ENCODE measurements around the gene STAC2.
"Not testable (repeated sequence)": the region's sequence is repeated elsewhere in the genome, so short reads cannot be mapped to it uniquely, and the experiment has no call there.

The STAC2 gene, protein sequence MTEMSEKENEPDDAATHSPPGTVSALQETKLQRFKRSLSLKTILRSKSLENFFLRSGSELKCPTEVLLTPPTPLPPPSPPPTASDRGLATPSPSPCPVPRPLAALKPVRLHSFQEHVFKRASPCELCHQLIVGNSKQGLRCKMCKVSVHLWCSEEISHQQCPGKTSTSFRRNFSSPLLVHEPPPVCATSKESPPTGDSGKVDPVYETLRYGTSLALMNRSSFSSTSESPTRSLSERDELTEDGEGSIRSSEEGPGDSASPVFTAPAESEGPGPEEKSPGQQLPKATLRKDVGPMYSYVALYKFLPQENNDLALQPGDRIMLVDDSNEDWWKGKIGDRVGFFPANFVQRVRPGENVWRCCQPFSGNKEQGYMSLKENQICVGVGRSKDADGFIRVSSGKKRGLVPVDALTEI

DNA sequence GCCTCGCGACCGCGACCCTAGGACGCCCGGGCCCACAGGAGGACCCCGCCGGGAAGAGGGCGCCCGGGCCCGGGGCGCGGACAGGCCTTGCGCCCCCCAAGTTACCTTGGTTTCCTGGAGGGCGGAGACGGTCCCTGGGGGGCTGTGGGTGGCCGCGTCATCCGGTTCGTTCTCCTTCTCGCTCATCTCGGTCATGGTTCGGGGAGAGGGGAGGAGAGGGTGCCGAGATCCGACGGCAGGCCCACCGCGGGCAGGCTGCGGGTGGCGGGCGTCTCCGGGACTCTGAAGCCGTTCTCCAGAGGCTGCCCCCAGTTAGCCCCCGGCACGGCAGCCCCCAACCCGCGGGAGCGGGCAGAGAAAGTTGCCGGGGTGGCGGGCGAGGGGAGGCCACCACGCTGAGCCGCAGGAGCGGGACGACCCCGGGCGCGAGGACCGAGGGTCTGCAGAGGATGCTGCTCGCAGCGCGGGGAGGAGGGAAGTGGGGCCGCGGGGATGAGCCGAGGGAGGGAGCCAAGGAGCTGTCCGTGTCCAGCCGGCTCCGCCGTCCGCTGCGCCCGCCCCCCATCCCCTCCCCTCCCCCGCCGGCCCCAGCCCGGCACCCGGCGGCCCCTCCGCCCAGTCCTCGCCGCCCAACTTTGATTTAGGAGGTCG lies at the start of gene STAC2:
Gene STAC2 (minus strand): TSS at position 638 of the 651 bp plus-strand sequence. CDS start 443 bp downstream, at position 195.
- no peak for DNase-seq

DNA sequence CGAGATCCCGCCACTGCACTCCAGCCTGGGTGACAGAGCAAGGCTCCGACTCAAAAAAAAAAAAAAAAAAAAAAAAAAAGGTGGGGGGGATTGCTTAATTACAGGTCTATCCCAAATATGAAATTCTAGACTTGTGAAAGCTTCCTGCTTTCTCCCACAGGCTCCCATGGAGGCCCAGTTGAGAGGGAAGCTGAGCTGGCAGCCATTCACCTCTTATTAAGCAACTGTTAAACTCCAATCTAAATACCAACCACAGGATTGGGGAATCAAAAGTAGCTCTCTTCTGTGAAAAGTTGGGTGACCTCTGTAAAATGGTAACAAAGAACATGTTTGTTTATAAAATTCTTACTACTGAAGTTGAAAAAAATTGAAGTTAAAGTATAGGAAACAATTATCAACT lies 45.8 kb upstream of the STAC2 start:
- no peak for DNase-seq

DNA sequence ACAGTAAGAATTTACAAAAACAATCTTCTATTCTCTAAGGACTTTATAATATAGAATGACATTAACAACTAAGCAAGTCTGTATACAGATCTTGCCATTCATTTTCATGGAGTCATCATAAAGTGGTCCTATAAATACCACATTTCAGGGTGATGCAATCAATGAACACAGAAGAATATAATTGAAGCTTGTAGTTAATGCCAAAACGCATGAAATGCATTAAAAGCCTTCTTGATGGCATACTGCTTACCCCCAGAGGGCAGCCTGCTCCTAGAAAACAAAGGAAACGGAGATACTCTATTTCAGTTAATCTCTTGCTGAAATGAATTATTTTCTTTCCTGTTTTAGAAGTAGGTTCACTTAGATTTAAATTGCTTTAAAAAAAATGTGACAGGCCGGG lies 45.2 kb upstream of the STAC2 start:
- DNase-seq, result peak; percentile 60

DNA sequence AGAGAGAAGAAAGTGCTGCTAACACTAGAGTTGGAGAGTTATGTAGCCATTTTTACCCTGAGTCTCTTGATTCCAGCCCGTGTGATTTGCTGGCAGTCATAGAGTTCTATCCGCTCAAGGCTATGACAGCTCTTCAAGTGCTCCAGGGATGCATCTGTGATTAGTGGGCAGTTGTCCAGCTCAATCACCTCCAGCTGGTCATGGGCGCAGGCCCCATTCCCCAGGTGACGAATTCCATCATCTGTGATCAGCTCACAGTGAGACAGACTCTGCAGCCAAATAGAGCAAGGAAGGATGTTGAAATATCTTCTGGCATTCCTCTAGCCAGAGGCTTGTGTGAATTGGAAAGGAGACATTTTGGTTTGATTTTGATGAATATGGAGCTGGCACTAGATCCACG lies 38.4 kb upstream of the STAC2 start:
- no peak for DNase-seq

DNA sequence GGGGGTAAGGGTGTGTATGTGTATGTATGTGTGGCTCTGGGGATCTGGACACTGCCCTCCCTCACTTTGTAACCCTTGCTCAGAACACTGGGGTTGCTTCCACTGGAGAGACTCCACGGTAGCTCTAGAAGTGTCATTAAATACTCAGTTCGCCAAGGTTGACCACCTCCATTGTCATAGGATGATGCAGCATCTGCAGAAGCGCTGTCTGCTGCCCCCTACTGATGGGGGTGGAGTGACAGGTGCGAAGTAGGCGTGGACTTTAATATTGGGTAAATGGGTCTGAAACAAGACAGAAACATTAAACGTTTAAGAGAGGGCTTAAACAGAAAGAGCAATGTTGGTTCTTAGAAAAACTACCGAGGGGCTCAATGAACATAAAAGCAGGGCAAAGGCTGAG lies 35.5 kb upstream of the STAC2 start:
- DNase-seq, result no peak

DNA sequence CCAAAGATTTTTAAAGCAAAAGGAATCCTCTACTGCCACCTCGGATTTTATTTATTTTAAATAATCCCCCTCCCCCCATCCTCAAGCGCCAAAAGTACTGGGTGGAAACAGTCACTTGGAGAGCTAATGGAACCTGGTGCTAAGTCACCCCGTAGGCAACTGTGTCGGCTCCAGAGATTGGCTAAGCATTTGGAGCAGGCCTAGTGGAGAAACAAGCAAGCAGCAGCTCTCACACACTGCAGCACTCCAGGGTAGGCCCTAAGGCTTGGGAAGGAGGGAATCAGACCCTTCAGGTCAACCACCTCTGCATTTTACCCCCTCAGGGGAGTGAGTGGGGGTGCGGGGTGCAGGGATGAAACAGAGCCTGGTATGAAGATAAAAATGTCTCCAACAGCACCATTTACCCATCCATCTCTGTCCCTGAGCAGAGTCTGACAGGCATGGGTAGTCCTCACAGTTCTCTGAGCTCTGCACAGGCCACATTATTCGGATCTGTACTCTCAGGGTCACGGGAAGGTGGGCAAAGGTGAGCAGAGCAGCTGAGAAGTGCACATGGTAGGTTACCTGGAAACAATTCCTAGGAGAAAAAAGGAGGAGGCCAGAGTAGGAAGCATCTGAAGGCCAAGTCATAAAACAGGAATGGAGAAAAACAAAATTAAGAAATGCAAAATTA lies 27.2 kb upstream of the STAC2 start:
- DNase-seq, result no peak

DNA sequence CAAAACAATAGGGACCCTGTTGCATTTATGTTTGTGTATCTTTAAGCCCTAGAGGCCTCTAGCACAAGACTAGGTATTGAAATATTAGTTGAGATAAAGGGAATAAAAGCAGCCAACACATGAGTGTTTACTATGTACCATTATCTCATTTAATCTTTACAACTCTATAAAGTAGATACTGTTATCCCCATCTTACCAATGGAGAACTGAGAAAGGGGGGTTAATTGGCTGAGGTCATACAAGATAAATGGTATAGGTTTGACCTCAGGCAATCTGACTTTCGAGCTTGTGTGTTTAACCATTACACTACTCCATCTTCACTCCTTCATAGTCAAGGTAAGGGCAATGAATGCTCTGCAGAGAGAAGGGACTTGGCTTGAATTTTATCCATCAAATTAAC lies 26.3 kb upstream of the STAC2 start:
- no peak for DNase-seq

DNA sequence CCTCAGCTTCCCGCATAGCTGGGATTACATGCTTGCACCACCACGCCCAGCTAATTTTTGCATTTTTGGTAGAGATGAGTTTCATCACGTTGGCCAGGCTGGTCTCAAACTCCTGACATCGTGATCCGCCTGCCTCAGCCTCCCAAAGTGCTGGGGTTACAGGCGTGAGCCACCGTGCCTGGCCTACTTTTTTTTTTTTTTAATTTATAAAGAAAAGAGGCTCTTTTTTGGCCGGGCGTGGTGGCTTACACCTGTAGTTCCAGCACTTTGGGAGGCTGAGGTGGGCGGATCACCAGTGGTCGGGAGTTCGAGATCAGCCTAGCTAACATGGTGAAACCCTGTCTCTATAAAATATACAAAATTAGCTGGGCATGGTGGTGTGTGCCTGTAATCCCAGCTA lies 24.3 kb upstream of the STAC2 start:
- not testable (repeated sequence) for DNase-seq

DNA sequence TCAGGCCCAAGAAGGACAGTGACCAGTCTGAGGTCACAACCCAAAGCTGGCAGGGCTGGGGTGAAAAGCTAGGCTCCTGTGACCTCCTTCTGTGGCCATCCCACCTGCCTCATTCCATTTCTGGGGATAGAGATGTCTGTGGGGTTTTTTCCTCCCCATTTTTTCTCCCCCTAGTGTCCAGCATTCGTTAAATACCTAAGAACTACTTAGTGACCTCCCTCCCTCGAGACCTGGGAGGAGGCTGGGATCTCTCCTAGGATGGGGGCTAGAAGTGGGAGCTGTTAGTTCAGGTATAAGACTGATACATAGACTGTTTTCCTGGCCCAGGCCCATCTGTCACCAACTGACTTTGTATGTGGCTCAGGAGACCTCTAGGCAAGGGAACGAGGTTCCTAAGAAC lies 20.5 kb upstream of the STAC2 start:
- no peak for DNase-seq

DNA sequence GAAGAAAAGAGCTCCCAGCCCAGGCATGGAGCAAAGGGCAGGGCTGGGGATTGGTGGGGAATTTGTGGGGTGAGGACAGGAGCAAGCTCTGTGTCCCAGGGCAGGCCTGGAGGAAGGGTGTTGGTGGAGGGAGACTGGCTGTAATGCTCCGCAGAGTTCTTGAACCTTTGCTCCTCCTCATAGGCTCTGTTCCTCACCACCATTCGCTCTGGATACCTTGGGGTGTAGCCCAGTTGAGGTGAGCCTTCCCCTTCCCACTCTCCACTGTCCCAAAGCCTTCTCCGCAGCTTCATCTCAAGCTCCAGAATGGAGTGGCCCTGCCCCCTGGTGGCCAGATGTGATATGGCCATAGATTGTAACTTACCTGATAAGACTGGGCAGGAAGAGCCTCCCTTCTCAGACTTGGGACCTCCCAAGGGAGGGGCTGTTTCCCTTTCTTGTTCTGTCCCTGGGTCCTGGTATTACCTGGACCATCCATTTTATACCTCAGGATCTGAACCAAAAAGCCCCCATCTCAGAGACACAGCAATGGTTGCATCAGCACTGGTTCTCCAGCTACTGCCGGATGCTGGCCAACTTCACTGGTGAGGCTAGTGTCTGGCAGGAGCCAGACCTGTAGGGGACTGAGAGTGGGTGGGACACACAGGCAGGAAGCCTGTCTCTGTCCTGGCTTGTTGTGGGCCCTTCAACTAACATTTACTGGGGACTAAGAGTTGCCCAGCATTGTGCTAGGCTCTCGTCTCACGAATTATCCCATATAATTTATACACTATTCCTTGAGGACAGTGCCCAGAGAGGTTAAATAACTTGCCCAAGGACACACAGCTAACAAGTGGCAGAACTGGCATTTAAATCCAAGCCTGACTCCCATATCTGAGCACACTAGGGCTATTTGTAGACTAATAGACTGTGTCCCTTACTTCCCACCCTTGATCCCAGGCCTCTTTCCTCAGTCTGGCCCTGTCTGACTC lies 19.1 kb upstream of the STAC2 start:
- peak; percentile 74 for DNase-seq

DNA sequence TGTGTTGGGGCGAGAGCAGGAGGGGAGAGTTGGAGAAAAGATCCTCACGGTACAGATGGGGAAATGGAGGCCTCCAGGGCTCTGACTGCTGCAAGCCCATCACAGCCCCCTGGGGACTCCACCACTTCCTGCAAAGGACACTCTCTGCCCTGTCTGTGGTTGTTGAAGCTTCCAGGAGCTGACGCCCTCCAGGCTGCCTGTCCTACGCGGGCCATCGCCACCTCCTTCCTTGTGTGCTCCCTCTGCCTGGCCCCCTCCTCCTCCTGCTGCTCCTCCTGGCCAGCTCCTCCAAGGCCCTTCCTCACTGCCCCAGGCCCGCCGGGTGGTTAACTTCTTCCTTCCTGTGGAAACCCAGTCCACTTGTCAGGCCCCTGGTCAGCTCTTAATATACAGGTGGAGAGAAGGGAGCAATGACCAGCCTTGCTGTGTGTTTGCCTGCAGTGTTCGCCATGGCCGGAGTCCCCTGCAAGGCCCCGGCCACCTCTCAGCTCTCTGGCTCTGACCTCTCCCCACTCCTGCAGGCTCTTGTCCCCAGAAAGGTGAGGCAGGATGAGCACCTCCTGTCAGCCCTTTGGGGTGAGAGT lies 18.4 kb upstream of the STAC2 start:
- DNase-seq, result no peak

DNA sequence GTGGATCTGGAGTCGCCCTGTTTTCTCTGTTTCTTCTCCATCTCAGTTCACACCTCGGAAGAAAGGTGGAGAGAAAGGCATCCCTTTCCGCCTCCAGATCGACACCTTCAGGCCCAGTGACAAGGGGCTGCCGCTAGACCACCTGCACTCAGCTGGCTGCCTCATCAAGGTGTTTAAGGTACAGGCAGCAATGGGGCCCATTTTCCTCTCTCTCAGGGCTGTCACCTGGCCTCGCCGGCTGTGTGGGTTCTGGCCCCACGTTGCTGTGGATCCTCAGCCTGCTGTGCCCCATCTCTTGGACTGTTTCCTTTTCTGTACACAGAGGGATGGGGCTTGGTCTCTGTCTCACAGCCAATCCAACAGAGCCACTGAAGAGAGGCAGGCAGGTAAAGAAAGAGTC lies 17.4 kb upstream of the STAC2 start:
- no peak for DNase-seq

DNA sequence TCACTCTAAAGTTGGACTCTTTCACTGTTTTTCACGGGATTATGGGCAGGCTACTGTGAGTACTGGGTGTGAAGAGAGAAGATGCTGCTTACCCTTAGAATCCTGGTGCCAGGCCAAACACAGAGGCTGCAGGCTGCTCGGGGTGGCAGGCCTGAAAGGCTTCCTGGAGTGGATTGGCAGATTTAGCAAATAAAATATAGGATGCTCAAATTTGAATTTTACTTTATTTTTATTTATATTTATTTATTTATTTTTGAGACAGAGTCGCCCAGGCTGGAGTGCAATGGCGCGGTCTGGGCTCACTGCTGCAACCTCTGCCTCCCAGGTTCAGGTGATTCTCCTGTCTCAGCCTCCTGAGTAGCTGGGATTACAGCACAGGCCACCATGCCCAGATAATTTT lies 14.9 kb upstream of the STAC2 start:
- DNase-seq, result no peak

DNA sequence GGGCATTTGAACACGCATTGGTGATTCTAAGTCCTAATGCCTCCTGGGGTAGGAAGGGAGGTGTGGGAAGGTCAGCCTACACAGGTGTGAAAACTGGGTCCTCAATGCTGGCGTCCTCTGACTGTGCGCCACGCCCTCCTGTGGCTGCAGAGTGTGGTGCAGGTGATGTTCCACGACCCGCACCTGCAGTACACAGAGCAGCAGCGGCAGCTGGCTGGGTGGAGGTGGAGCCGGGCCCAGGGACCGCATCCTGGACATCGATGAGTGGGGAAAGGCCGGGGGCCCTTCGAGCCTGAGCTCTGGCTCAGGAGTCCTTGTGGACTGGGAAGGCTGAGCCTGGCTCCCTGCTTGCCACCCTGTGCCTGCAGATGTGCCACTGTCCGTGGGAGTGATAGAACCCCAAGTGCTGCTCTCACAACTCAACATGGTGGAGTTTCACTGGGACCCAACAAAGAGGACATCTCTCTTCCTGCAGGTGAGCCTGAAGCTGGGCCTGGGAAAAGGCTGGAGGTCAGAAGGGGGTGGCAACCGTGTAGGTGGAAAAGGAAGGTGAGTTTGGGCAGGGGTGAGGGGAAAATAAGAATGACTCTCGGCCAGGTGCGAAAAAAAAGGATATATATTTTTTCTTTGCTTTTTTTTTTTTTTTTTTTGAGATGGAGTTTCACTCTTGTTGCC lies 14.0 kb upstream of the STAC2 start:
- DNase-seq, result peak; percentile 8

DNA sequence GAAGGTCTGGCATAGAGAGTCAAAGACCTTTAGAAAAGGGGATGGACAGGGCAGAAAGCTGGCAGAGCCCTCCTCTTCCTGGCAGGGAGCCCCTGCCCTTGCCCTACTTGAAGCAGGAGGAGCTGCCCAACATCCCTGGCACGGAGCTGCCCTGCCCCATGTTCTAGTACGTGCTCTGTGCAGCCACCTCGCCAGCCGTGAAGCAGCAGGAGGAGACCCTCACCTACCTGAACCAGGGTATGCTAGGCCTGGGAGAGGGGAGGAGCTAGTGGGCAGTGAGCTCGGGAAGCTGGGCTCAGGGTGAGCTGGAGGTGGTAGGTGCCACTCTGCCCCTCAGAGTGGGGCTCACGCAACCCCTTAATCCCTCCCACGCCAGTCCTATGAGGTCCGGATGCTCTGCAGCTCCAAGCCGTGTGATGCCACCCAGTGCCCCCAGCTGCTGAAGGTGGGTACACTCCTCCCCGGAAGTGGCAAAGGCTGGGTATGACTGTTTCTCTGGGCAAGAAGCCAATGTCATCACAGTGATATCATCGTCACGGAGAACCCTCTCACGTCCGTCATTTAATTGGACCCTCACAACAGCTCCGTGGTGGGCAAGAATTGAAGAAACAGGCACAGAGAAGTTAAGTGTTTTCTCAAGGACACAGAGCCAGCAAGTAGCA lies 12.7 kb upstream of the STAC2 start:
- DNase-seq, result peak; percentile 48

DNA sequence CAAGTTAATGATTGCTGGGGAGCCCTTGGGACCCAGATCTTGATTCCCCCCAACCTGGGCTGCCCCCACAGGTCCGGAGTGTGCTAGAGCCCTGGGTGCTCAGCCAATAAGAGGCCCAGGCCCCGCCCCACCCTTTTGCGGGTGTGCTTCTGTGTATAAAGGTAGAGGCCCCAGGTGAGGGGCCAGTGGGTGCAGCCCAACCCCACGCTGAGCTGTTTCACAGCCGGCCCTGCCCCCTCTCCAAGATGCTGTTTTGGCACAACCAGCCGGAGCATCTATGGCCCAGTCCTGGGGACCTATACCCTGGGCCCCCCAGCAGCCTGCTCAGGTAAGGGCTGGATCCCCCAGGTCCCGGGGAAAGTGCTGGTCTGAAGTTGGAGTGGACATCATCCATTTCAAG lies 11.8 kb upstream of the STAC2 start:
- no peak for DNase-seq

DNA sequence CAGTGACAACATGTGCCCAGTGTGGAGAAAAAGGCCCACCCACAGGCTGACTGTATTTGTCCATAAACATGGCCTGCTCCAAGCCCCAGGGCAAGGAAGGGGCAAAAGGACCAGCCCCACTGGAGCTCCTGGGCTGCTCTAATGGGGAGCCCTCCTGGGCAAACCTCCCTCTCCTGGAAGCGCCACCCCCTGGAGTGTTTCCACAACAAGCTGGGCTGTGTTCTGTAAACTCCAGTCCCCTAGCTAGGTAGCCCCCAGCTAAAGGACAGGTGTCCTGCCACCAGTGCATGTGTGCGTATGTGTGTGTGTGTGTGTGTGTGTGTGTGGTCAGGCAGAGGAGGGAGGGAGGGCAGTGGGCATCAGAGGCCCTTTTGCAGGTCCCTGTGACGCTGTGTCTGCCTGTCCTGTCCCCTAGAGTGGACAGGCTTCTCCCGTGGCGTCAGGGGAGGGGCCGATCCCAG lies 11.3 kb upstream of the STAC2 start:
- no peak for DNase-seq

DNA sequence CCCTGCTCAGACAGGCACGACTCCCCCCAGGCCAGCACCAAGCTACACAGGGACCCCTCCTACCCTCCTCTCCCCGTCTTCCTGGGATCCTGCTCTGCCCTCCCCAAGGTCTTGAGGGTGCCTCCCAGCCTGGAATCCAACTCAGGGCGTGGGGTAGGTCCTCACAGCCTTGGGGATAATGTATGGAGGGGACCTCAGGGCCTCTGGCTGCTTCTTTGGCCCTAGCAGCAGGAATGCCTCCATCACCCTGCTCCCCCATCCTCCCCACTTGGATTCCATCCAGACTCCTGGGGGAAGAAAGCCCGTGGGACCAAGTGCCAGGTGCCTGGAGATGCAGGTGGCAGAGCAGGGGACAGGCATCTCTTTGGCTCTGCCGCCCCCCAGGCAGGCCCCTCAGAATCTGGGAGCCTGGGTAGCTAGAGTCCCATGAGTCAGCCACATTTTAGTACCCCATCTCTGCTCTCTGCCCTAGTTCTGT lies 10.7 kb upstream of the STAC2 start:
- no peak for DNase-seq

DNA sequence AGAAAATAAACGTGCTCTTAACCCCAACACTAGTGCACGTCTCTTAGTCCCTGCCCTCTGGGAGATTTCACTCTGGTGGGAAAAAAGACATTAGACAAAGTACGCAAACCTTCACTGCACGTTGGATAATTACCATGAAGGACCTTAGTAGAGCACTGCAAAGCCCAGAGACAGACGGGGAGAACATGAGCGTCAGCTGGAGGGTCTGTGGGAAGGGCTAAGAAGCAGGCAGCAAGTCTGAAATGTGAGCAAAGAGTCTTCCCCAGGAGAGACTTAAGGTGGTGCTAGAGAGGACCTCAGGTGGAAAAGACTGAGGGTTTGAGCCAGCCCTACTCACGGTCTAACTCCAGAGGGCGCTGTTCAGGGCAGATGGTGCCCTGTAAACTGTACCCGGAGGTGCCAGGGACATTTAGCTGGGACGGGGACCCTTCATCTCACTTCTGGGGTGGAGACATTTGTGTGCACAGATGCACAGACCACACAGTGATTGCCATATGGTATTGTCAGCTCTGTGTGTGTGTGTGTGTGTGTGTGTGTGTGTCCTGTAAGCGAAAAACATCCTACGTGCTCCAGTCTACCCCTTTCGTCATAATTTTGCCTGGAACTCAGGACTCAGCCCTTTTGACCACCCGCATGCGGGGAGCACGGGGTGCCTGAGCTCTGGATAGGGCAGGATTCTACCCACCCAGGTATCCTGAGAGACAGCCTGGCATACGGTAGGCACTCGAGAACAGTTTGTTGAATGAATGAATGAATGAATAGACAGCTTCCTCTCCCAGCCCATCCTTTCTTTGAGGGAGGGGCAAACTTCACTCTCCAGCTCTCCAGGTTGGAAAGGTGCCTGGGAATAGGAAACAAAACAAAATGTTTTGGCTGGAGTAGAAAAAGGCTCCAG lies 10.1 kb upstream of the STAC2 start:
- DNase-seq, result peak; percentile 40

Measured in inflammatory macrophage treated with lipopolysaccharide for 4 hours (primary cell).